HUES48 (cell line): ENCODE measurements around the gene HS6ST3.

Source experiments
- H3K27ac ChIP-seq: one replicate; pipeline ENCODE4 v1.7.0; 2013; ENCODE audit warnings: low read depth, low read length, inconsistent platforms
- H3K27me3 ChIP-seq: 2 replicates; pipeline ENCODE4 v1.6.1; 2013; ENCODE audit warnings: mild to moderate bottlenecking, low read length; ENCODE audit not compliant: control insufficient read depth, insufficient read depth
- H3K36me3 ChIP-seq: 2 replicates; pipeline ENCODE4 v1.6.1; 2013; ENCODE audit warnings: low read length; ENCODE audit not compliant: control insufficient read depth, insufficient read depth
- H3K4me1 ChIP-seq: 2 replicates; pipeline ENCODE4 v1.6.1; 2013; ENCODE audit warnings: mild to moderate bottlenecking, low read length; ENCODE audit not compliant: control insufficient read depth, insufficient read depth
- H3K4me3 ChIP-seq: 2 replicates; pipeline ENCODE4 v1.5.1; 2013; ENCODE audit warnings: mild to moderate bottlenecking, low read depth, low read length
- H3K9ac ChIP-seq: 2 replicates; pipeline ENCODE4 v1.6.1; 2013; ENCODE audit warnings: mild to moderate bottlenecking, low read depth, low read length, moderate library complexity
- H3K9me3 ChIP-seq: 2 replicates; pipeline ENCODE4 v1.6.1; 2013; ENCODE audit warnings: low read length; ENCODE audit not compliant: control insufficient read depth, insufficient read depth

The HS6ST3 gene

GRCh38 chr13:96824140-96824539 is 734.2 kb downstream of the HS6ST3 start:
- H3K36me3 ChIP-seq: no peaks in the 10 kb centered on the region

GRCh38 chr13:96825653-96826052 is 735.7 kb downstream of the HS6ST3 start:
- Histone ChIP-seq H3K27ac (no peak overlapping the region), H3K4me3 (no peak overlapping the region), H3K9ac (no peak overlapping the region), H3K36me3 (no peaks in the 10 kb centered on the region), H3K4me1 (no peaks in the 10 kb centered on the region), H3K27me3 (no peaks in the 10 kb centered on the region), H3K9me3 (no peaks in the 10 kb centered on the region)

More at GRCh38 chr13:96824140-96824539, 734.2 kb downstream of the HS6ST3 start:
- Histone ChIP-seq H3K27me3 (no peaks in the 10 kb centered on the region), H3K9ac (no peak overlapping the region), H3K9me3 (no peaks in the 10 kb centered on the region), H3K27ac (no peak overlapping the region), H3K4me3 (no peak overlapping the region), H3K4me1 (no peaks in the 10 kb centered on the region)

- Histone ChIP-seq H3K4me1 (no peaks in the 10 kb centered on the region), H3K27ac (no peak overlapping the region), H3K9me3 (no peaks in the 10 kb centered on the region), H3K4me3 (no peak overlapping the region), H3K9ac (no peak overlapping the region), H3K27me3 (no peaks in the 10 kb centered on the region), H3K36me3 (no peaks in the 10 kb centered on the region)
Observed at GRCh38 chr13:96834626-96835025, 744.7 kb downstream of the HS6ST3 start.

GRCh38 chr13:96835546-96835945 is 745.6 kb downstream of the HS6ST3 start:
- Histone ChIP-seq H3K36me3 (no peaks in the 10 kb centered on the region), H3K4me3 (no peak overlapping the region), H3K9ac (no peak overlapping the region), H3K27me3 (no peaks in the 10 kb centered on the region), H3K9me3 (no peaks in the 10 kb centered on the region), H3K27ac (no peak overlapping the region), H3K4me1 (no peaks in the 10 kb centered on the region)

- Histone ChIP-seq H3K9ac (no peak overlapping the region), H3K36me3 (no peaks in the 10 kb centered on the region), H3K4me1 (no peaks in the 10 kb centered on the region), H3K4me3 (no peak overlapping the region), H3K9me3 (no peaks in the 10 kb centered on the region), H3K27me3 (no peaks in the 10 kb centered on the region), H3K27ac (no peak overlapping the region)
Observed at GRCh38 chr13:96836733-96837132, 746.8 kb downstream of the HS6ST3 start.

GRCh38 chr13:96837809-96838208 is 747.9 kb downstream of the HS6ST3 start:
- no peak overlapping the region for H3K27ac ChIP-seq
- H3K9me3 ChIP-seq: no peaks in the 10 kb centered on the region
- no peak overlapping the region for H3K4me3 ChIP-seq
- H3K4me1 ChIP-seq: no peaks in the 10 kb centered on the region
- H3K27me3 ChIP-seq: no peaks in the 10 kb centered on the region
- no peaks in the 10 kb centered on the region for H3K36me3 ChIP-seq
- H3K9ac ChIP-seq: no peak overlapping the region

- no peak overlapping the region for H3K4me3 ChIP-seq
- no peaks in the 10 kb centered on the region for H3K9me3 ChIP-seq
Observed at GRCh38 chr13:96844195-96844594, 754.3 kb downstream of the HS6ST3 start.

GRCh38 chr13:96844616-96845015 is 754.7 kb downstream of the HS6ST3 start:
- no peaks in the 10 kb centered on the region for H3K36me3 ChIP-seq
- no peak overlapping the region for H3K27ac ChIP-seq
- H3K4me3 ChIP-seq: no peak overlapping the region
- no peaks in the 10 kb centered on the region for H3K9me3 ChIP-seq
- H3K27me3 ChIP-seq: no peaks in the 10 kb centered on the region
- no peak overlapping the region for H3K9ac ChIP-seq
- H3K4me1 ChIP-seq: no peaks in the 10 kb centered on the region

More at GRCh38 chr13:96844195-96844594, 754.3 kb downstream of the HS6ST3 start:
- Histone ChIP-seq H3K4me1 (no peaks in the 10 kb centered on the region), H3K9ac (no peak overlapping the region), H3K36me3 (no peaks in the 10 kb centered on the region), H3K27me3 (no peaks in the 10 kb centered on the region), H3K27ac (no peak overlapping the region)

GRCh38 chr13:96848286-96848685 is 758.4 kb downstream of the HS6ST3 start:
- no peak overlapping the region for H3K9ac ChIP-seq
- H3K27me3 ChIP-seq: no peaks in the 10 kb centered on the region

GRCh38 chr13:96849091-96849490 is 759.2 kb downstream of the HS6ST3 start:
- H3K27me3 ChIP-seq: no peaks in the 10 kb centered on the region
- no peaks in the 10 kb centered on the region for H3K4me1 ChIP-seq
- no peak overlapping the region for H3K9ac ChIP-seq
- no peak overlapping the region for H3K27ac ChIP-seq
- H3K9me3 ChIP-seq: no peaks in the 10 kb centered on the region
- H3K4me3 ChIP-seq: no peak overlapping the region
- H3K36me3 ChIP-seq: no peaks in the 10 kb centered on the region

More at GRCh38 chr13:96848286-96848685, 758.4 kb downstream of the HS6ST3 start:
- Histone ChIP-seq H3K4me3 (no peak overlapping the region), H3K27ac (no peak overlapping the region), H3K36me3 (no peaks in the 10 kb centered on the region), H3K4me1 (no peaks in the 10 kb centered on the region), H3K9me3 (no peaks in the 10 kb centered on the region)

- Histone ChIP-seq H3K36me3 (no peaks in the 10 kb centered on the region), H3K27ac (no peak overlapping the region)
Observed at GRCh38 chr13:96850538-96851145, 760.7 kb downstream of the HS6ST3 start.

More at GRCh38 chr13:96850538-96851145, 760.7 kb downstream of the HS6ST3 start:
- Histone ChIP-seq H3K27me3 (no peaks in the 10 kb centered on the region), H3K4me3 (no peak overlapping the region), H3K9ac (no peak overlapping the region), H3K9me3 (no peaks in the 10 kb centered on the region), H3K4me1 (no peaks in the 10 kb centered on the region)
